ENCODE results near the gene PARL. TPM values are rescaled to one million over a fixed set of nuclear protein-coding genes. Genes with fewer than 3 reads are reported as not detected.

Gene PARL
- total and polyA plus RNA-seq, 2 of the 8 experiments (the other 6 are each of a cell fraction or from before 2014, with no cell fraction given) = 62.7 to 85.0 TPM

- H3K9ac ChIP-seq (replicated peaks in 1 of 4; ENCODE audit: extremely low read depth in 1 of 4, low read depth in 3 of 4, low read length in 3 of 4) = no peak overlapping the region
- no peak overlapping the region for H4K5ac ChIP-seq (ENCODE audit: insufficient read length, low read depth, low read length)
- DNase-seq (ENCODE audit: low read depth in 1 of 2, low spot score in 2 of 2) (no peak), FAIRE-seq (no peak)
- no peak overlapping the region for H2AK5ac ChIP-seq (ENCODE audit: low read depth, low read length)
- H3K79me2 ChIP-seq (ENCODE audit: control insufficient read depth in 1 of 2, insufficient read depth in 2 of 2, low read length in 2 of 2) = no peaks in the 10 kb centered on the region
- no peak overlapping the region for H3K27ac ChIP-seq (ENCODE audit: low read depth, low read length)
- no peak overlapping the region for H2BK15ac ChIP-seq (ENCODE audit: low read length)
- H3K9me3 ChIP-seq (ENCODE audit: insufficient read depth in 2 of 2, low read depth in 1 of 2, low read length in 1 of 2) = no peaks in the 10 kb centered on the region
- no peaks in the 10 kb centered on the region for H3K79me1 ChIP-seq (ENCODE audit: low read depth, low read length)
- peaks cover 0 to 29% (median 14%) of the 10 kb centered on the region in 4 experiments; a peak in 7 of 8 replicates for H3K36me3 ChIP-seq (ENCODE audit: control insufficient read depth in 2 of 4, insufficient read depth in 4 of 4, low read length in 3 of 4)
- no peak overlapping the region for H3K56ac ChIP-seq (replicated peaks; ENCODE audit: insufficient read length, low read depth, low read length)
- H3K23me2 ChIP-seq (ENCODE audit: low read depth, low read length) = no peaks in the 10 kb centered on the region
- no peak overlapping the region for H3K4me2 ChIP-seq (ENCODE audit: insufficient read depth in 1 of 2, low read depth in 2 of 2, low read length in 2 of 2)
- H2BK12ac ChIP-seq (ENCODE audit: low read depth, low read length) = no peak overlapping the region
- H4K91ac ChIP-seq (replicated peaks; ENCODE audit: insufficient read length, low read length) = no peak overlapping the region
- H2BK20ac ChIP-seq (ENCODE audit: low read length) = no peak overlapping the region
- ChIA-PET POLR2A (ENCODE audit: partially characterized antibody) (interaction anchor here (1.3 kb wide), 1 partner anchor 12 kb away, joined by 3 read pairs; no protein-coding TSS in a partner anchor), CTCF (ENCODE audit: partially characterized antibody) (interaction anchor here (0.7 to 1.1 kb wide), 2 partner anchors 22 to 299 kb away, joined by 3 read pairs; no protein-coding TSS in a partner anchor)
- H3K27me3 ChIP-seq (replicated peaks in 1 of 4; ENCODE audit: control insufficient read depth in 3 of 4, extremely low read depth in 1 of 4, insufficient read depth in 3 of 4, low read length in 3 of 4) = no peaks in the 10 kb centered on the region
- 84% methylated on average over 3 of the region's 3 CpGs; no CpG with 5 or more reads in 1 of the 2 experiments for WGBS, 2 experiments (ENCODE audit: extremely low coverage in 1 of 2, insufficient coverage in 1 of 2, insufficient read length in 1 of 2, insufficient replicate concordance in 2 of 2, low coverage in 1 of 2, low lambda C conversion rate in 2 of 2, missing lambda C conversion rate in 1 of 2)
- H3K14ac ChIP-seq (ENCODE audit: insufficient read length) = no peak overlapping the region
- no peak overlapping the region for H2BK5ac ChIP-seq (ENCODE audit: low read depth, low read length)
- H2AFZ ChIP-seq (ENCODE audit: low read length) = no peak overlapping the region
- no peaks in the 10 kb centered on the region for H3K4me1 ChIP-seq (replicated peaks in 1 of 4; ENCODE audit: control insufficient read depth in 3 of 4, insufficient read depth in 4 of 4, low read length in 3 of 4)
- no peak overlapping the region for H3K23ac ChIP-seq (ENCODE audit: insufficient read length)
- no peak overlapping the region for H3K4me3 ChIP-seq (ENCODE audit: extremely low read depth in 1 of 4, insufficient read depth in 2 of 4, low read depth in 3 of 4, low read length in 4 of 4)
- no peaks in the 10 kb centered on the region for H4K20me1 ChIP-seq (replicated peaks in 1 of 2; ENCODE audit: control insufficient read depth in 1 of 2, insufficient read depth in 2 of 2, low read length in 2 of 2)
- no peak overlapping the region for H4K8ac ChIP-seq (ENCODE audit: extremely low read depth, insufficient read depth, low read length)
- no peak overlapping the region for H3K18ac ChIP-seq (ENCODE audit: extremely low read depth, low read length)
- H3K4ac ChIP-seq (replicated peaks; ENCODE audit: insufficient read length, low read depth, low read length) = no peak overlapping the region
- H2BK120ac ChIP-seq (replicated peaks; ENCODE audit: low read depth, low read length) = no peak overlapping the region
- TF ChIP-seq EP300 (IDR thresholded peaks at IDR 0.05; ENCODE audit: borderline replicate concordance in 1 of 2, low read depth in 2 of 2, low read length in 2 of 2) = no peak
- no peak for TF ChIP-seq TAF7 (optimal IDR thresholded peaks at IDR 0.05; ENCODE audit: borderline replicate concordance, low read depth, low read length)
These were observed 42.4 kb upstream of the PARL start for GRCh38 chr3:183927059-183927458.

Measured in H1 (cell line).